Cardiac fibroblast (primary cell): Measurements from ENCODE around the gene STAM.

Experiments used
- DNase-seq, 2 donors: peaks; one replicate each; pipeline versions ENCODE4 v3.0.0 to v3.0.0-alpha.2; 2010; ENCODE audit warnings: low read depth in 2 of 2
- H3K4me3 ChIP-seq, 2 donors: replicated peaks in 1 of 2; 1 replicate in 1 of 2; 2 replicates in 1 of 2; pipeline ENCODE4 v1.5.1; 2011; ENCODE audit warnings: low read depth in 2 of 2, low read length in 2 of 2, mild to moderate bottlenecking in 2 of 2, moderate library complexity in 1 of 2
- CTCF ChIP-seq: IDR thresholded peaks from one replicate; pipeline ENCODE4 v1.5.1; 2011; ENCODE audit warnings: low read depth, mild to moderate bottlenecking, low read length, inconsistent platforms

The STAM gene

GRCh38 chr10:17737027-17737965 lies 93.3 kb downstream of the STAM start:
- peak; percentile 45 for TF ChIP-seq CTCF
- peak; percentile 72 to 73 for DNase-seq

GRCh38 chr10:17740668-17741067 lies 96.7 kb downstream of the STAM start:
- H3K4me3 ChIP-seq = no peak overlapping the region
- no peak for DNase-seq
- no peak for TF ChIP-seq CTCF

More at GRCh38 chr10:17737027-17737965, 93.3 kb downstream of the STAM start:
- H3K4me3 ChIP-seq = no peak overlapping the region

GRCh38 chr10:17742918-17743317 lies 99.0 kb downstream of the STAM start:
- no peak overlapping the region for H3K4me3 ChIP-seq
- peak; percentile 73 to 76 for DNase-seq

GRCh38 chr10:17743437-17743836 lies 99.5 kb downstream of the STAM start:
- no peak for TF ChIP-seq CTCF
- H3K4me3 ChIP-seq = no peak overlapping the region
- no peak for DNase-seq

More at GRCh38 chr10:17742918-17743317, 99.0 kb downstream of the STAM start:
- peak; percentile 81 for TF ChIP-seq CTCF

- no peak for TF ChIP-seq CTCF
- H3K4me3 ChIP-seq = no peak overlapping the region
- DNase-seq = peak; percentile 40 to 62
Measured at GRCh38 chr10:17744341-17744861, 100.5 kb downstream of the STAM start.

- no peak overlapping the region for H3K4me3 ChIP-seq
- peak; percentile 57 to 73 for DNase-seq
- TF ChIP-seq CTCF = no peak
Measured at GRCh38 chr10:17747883-17748550, 104.1 kb downstream of the STAM start.
